Vagina (tissue), 2 donors: ENCODE results near the gene TNIK.

Source experiments
- CTCF ChIP-seq, 3 experiments: fragments of 450-650 bp in 2 of 3; fragments of 200-600 bp in 1 of 3; sonication (generic) in 1 of 3; IDR thresholded peaks; one replicate each; pipeline ENCODE4 v1.5.1; 2017 to 2019; ENCODE audit warnings: antibody characterized with exemption in 3 of 3, mild to moderate bottlenecking in 2 of 3, moderate library complexity in 2 of 3
- POLR2A ChIP-seq, 2 donors: fragments of 450-650 bp; IDR thresholded peaks; one replicate each; pipeline ENCODE4 v1.6.1; 2017; ENCODE audit warnings: antibody characterized with exemption in 2 of 2, mild to moderate bottlenecking in 2 of 2, moderate library complexity in 2 of 2
- POLR2AphosphoS5 ChIP-seq, 2 donors: sonication (generic); formaldehyde crosslinking; IDR thresholded peaks; one replicate each; pipeline ENCODE4 v1.9.0; 2017; ENCODE audit warnings: antibody characterized with exemption in 2 of 2, mild to moderate bottlenecking in 2 of 2, low read depth in 1 of 2; ENCODE audit not compliant: insufficient read depth in 1 of 2

GRCh38 chr3:171390051-171390941 is 69.9 kb downstream of the TNIK start:
- TF ChIP-seq CTCF (IDR thresholded peaks at IDR 0.05) (no peak), POLR2AphosphoS5 (IDR thresholded peaks at IDR 0.05; ENCODE audit: insufficient read depth in 1 of 2, low read depth in 1 of 2) (no peak), POLR2A (IDR thresholded peaks at IDR 0.05) (no peak)
